Measurements from ENCODE around the gene NAA35. TPM values are rescaled to one million over a fixed set of nuclear protein-coding genes. Genes with fewer than 3 reads are reported as not detected.

The NAA35 gene
- total RNA-seq, 1 donor from 2014 or later: 18.8 TPM

DNA sequence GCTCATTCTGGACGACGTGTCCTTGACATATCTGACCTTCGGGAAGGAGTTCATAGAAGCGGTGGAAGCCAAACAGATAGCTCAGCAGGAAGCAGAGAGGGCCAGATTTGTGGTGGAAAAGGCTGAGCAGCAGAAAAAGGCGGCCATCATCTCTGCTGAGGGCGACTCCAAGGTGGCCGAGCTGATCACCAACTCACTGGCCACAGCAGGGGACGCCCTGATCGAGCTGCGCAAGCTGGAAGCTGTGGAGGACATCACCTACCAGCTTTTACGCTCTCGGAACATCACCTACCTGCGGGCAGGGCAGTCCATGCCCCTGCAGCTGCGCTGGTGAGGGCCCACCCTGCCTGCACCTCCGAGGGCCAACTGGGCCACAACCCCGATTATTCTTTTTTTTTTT lies 41.6 kb upstream of the NAA35 start:
- H3K36me3 Mint-ChIP-seq (ENCODE audit: unreplicated experiment): no peaks in the 10 kb centered on the region
- H3K27me3 Mint-ChIP-seq (ENCODE audit: unreplicated experiment): peaks cover 22% of the 10 kb centered on the region
- H3K27ac Mint-ChIP-seq (ENCODE audit: unreplicated experiment): no peak overlapping the region
- TF ChIP-seq, protein P1, sequence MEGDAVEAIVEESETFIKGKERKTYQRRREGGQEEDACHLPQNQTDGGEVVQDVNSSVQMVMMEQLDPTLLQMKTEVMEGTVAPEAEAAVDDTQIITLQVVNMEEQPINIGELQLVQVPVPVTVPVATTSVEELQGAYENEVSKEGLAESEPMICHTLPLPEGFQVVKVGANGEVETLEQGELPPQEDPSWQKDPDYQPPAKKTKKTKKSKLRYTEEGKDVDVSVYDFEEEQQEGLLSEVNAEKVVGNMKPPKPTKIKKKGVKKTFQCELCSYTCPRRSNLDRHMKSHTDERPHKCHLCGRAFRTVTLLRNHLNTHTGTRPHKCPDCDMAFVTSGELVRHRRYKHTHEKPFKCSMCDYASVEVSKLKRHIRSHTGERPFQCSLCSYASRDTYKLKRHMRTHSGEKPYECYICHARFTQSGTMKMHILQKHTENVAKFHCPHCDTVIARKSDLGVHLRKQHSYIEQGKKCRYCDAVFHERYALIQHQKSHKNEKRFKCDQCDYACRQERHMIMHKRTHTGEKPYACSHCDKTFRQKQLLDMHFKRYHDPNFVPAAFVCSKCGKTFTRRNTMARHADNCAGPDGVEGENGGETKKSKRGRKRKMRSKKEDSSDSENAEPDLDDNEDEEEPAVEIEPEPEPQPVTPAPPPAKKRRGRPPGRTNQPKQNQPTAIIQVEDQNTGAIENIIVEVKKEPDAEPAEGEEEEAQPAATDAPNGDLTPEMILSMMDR (IDR thresholded peaks at IDR 0.05): no peak
- no peak overlapping the region for H3K4me3 Mint-ChIP-seq (ENCODE audit: unreplicated experiment)
- H3K4me1 Mint-ChIP-seq (ENCODE audit: unreplicated experiment): no peaks in the 10 kb centered on the region
- DNase-seq (ENCODE audit: extremely low spot score, unreplicated experiment): no peak
- no peaks in the 10 kb centered on the region for H3K9me3 Mint-ChIP-seq (ENCODE audit: unreplicated experiment)

DNA sequence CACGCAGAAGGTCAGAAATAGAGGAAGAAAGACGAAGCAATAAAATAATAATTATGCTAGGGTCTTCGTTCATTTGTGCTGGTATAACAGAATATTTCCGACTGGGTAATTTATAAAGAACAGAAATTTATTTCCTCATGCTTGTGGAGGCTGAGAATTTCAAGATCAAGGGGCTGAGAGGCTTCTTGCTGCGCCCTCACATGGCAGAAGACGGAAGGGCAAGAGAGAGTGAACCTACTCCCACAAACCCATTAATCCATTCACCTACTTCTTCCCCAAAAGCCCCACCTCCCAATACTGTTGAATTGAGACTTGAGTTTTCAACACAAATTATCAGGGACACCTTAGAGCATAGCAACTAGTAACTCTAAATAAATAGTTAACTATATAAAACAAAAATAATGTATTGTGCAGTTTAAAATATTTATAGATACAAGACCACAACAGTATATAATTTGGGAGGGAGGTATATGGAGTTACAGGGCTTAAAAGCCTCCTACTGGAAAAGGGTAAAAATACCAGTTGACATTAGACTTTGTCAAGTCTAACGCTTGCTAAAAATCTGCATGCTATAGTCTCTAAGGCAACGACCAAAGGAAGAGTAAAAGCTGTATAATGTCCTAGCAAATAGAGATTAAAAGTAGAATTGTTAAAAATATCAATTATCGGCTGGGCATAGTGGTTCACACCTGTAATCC lies 40.3 kb upstream of the NAA35 start:
- DNase-seq (ENCODE audit: extremely low spot score, unreplicated experiment): no peak
- Mint-ChIP-seq H3K27ac (ENCODE audit: unreplicated experiment) (no peak overlapping the region), H3K4me3 (ENCODE audit: unreplicated experiment) (no peak overlapping the region), H3K4me1 (ENCODE audit: unreplicated experiment) (no peaks in the 10 kb centered on the region), H3K9me3 (ENCODE audit: unreplicated experiment) (no peaks in the 10 kb centered on the region), H3K27me3 (ENCODE audit: unreplicated experiment) (peaks cover 18% of the 10 kb centered on the region), H3K36me3 (ENCODE audit: unreplicated experiment) (no peaks in the 10 kb centered on the region)
- TF ChIP-seq, protein P1 (IDR thresholded peaks at IDR 0.05): peak; percentile 53

DNA sequence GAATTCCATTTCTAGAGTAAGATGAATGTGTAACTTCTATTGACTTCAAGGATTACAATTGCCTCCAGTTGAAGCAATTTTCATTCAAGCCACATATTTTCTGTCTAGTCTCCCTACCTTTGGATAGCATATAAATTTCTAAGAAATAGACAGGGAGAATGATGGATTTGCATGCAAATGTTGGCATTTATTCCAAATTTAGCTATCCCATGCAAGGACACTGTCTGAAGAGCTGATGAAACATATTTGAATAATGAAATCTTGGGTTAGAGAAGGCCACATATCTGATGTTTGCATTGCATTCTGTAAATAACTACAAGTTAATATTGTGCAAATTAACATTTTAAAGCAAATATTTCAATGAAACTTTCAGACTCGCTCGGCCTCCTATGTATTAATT lies 36.0 kb upstream of the NAA35 start:
- Mint-ChIP-seq H3K27ac (ENCODE audit: unreplicated experiment) (no peak overlapping the region), H3K27me3 (ENCODE audit: unreplicated experiment) (peaks cover 15% of the 10 kb centered on the region), H3K4me3 (ENCODE audit: unreplicated experiment) (no peak overlapping the region), H3K4me1 (ENCODE audit: unreplicated experiment) (no peaks in the 10 kb centered on the region), H3K36me3 (ENCODE audit: unreplicated experiment) (no peaks in the 10 kb centered on the region), H3K9me3 (ENCODE audit: unreplicated experiment) (no peaks in the 10 kb centered on the region)
- DNase-seq (ENCODE audit: extremely low spot score, unreplicated experiment): no peak
- TF ChIP-seq, protein P1 (IDR thresholded peaks at IDR 0.05): no peak

- Mint-ChIP-seq H3K4me1 (ENCODE audit: unreplicated experiment) (no peaks in the 10 kb centered on the region), H3K9me3 (ENCODE audit: unreplicated experiment) (no peaks in the 10 kb centered on the region), H3K4me3 (ENCODE audit: unreplicated experiment) (no peak overlapping the region), H3K27ac (ENCODE audit: unreplicated experiment) (no peak overlapping the region), H3K27me3 (ENCODE audit: unreplicated experiment) (peaks cover 15% of the 10 kb centered on the region), H3K36me3 (ENCODE audit: unreplicated experiment) (no peaks in the 10 kb centered on the region)
- no peak for DNase-seq (ENCODE audit: extremely low spot score, unreplicated experiment)
- TF ChIP-seq, protein P1 (IDR thresholded peaks at IDR 0.05): no peak
Measured at GRCh38 chr9:85905957-85906356, 35.0 kb upstream of the NAA35 start.

DNA sequence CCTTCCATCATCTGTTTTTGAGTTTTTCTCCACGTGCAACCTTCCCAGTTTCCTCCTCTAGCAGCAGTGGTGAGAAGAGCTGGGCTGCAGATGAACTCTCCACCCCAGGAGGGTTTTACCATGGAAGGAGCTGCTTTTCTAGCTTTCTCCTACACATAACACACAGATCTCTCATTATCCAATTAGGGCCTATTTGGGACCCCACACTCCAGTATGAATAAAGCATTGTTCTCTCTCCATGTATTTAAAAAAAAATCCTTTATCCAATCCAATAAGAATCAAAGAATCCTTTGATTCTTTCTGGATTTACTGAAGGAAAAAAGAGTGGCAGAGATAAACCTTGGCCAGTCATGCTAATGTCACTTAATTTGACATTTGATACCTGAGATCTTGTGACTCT lies 31.6 kb upstream of the NAA35 start:
- Mint-ChIP-seq H3K4me3 (ENCODE audit: unreplicated experiment) (no peak overlapping the region), H3K27ac (ENCODE audit: unreplicated experiment) (no peak overlapping the region), H3K36me3 (ENCODE audit: unreplicated experiment) (no peaks in the 10 kb centered on the region), H3K27me3 (ENCODE audit: unreplicated experiment) (peaks cover 7% of the 10 kb centered on the region), H3K9me3 (ENCODE audit: unreplicated experiment) (no peaks in the 10 kb centered on the region), H3K4me1 (ENCODE audit: unreplicated experiment) (no peaks in the 10 kb centered on the region)
- no peak for DNase-seq (ENCODE audit: extremely low spot score, unreplicated experiment)
- TF ChIP-seq, protein P1 (IDR thresholded peaks at IDR 0.05): no peak

All from osteocyte (in vitro differentiated cells).